Stimulated activated effector memory CD8-positive, alpha-beta T cell treated with anti-CD3 and anti-CD28 coated beads, Interleukin-12 subunit alpha, Interleukin-12 subunit beta, amount 100 ng/mL, for 72 hours (primary cell): ENCODE data around the gene PDCD4.
"Not testable (repeated sequence)": the region's sequence is repeated elsewhere in the genome, so short reads cannot be mapped to it uniquely, and the experiment has no call there.

Experiments used
- ATAC-seq: fragments of 150-1000 bp; cut with Tn5 transposase; 2 replicates; pipeline ENCODE4 v1.10.0; 2021
- DNase-seq, 2 donors: peaks; one replicate each; pipeline ENCODE4 v3.0.0; 2021 to 2022; ENCODE audit warnings: low spot score in 2 of 2
- H3K27ac Mint-ChIP-seq: one replicate; pipeline ENCODE4 v1.8.0; 2022; ENCODE audit warnings: mild to moderate bottlenecking, mixed read lengths
- H3K36me3 Mint-ChIP-seq: one replicate; pipeline ENCODE4 v1.8.0; 2022; ENCODE audit warnings: mild to moderate bottlenecking, mixed read lengths
- H3K4me1 Mint-ChIP-seq: one replicate; pipeline ENCODE4 v1.8.0; 2022; ENCODE audit warnings: mixed read lengths
- H3K4me3 Mint-ChIP-seq: one replicate; pipeline ENCODE4 v1.8.0; 2022; ENCODE audit warnings: mild to moderate bottlenecking, mixed read lengths
- H3K9me3 Mint-ChIP-seq: one replicate; pipeline ENCODE4 v1.8.0; 2022; ENCODE audit warnings: mixed read lengths

Gene PDCD4

GRCh38 chr10:110912374-110912773 lies 40.6 kb downstream of the PDCD4 start:
- no peaks in the 10 kb centered on the region for H3K9me3 Mint-ChIP-seq
- H3K4me1 Mint-ChIP-seq: peaks cover 28% of the 10 kb centered on the region
- H3K27ac Mint-ChIP-seq: no peak overlapping the region
- DNase-seq (no peak), ATAC-seq (no peak)
- no peak overlapping the region for H3K4me3 Mint-ChIP-seq
- peaks cover 38% of the 10 kb centered on the region for H3K36me3 Mint-ChIP-seq

GRCh38 chr10:110914431-110914830 lies 42.7 kb downstream of the PDCD4 start:
- H3K36me3 Mint-ChIP-seq: peaks cover 55% of the 10 kb centered on the region
- no peak overlapping the region for H3K4me3 Mint-ChIP-seq
- no peak overlapping the region for H3K27ac Mint-ChIP-seq
- no peak for ATAC-seq
- no peak for DNase-seq
- H3K4me1 Mint-ChIP-seq: peaks cover 29% of the 10 kb centered on the region
- H3K9me3 Mint-ChIP-seq: no peaks in the 10 kb centered on the region

- Mint-ChIP-seq H3K9me3 (no peaks in the 10 kb centered on the region), H3K36me3 (peaks cover 57% of the 10 kb centered on the region), H3K4me3 (no peak overlapping the region), H3K27ac (peak overlapping the region; percentile 56), H3K4me1 (peaks cover 28% of the 10 kb centered on the region)
- DNase-seq (no peak), ATAC-seq (no peak)
Measured at GRCh38 chr10:110915035-110915434, 43.3 kb downstream of the PDCD4 start.

- H3K27ac Mint-ChIP-seq: peak overlapping the region; percentile 56
- peaks cover 59% of the 10 kb centered on the region for H3K36me3 Mint-ChIP-seq
- not testable (repeated sequence) for H3K4me3 Mint-ChIP-seq, H3K9me3 Mint-ChIP-seq, ATAC-seq, DNase-seq
- H3K4me1 Mint-ChIP-seq: peaks cover 28% of the 10 kb centered on the region
Measured at GRCh38 chr10:110915600-110915999, 43.9 kb downstream of the PDCD4 start.

GRCh38 chr10:110916554-110917346 lies 45.0 kb downstream of the PDCD4 start:
- DNase-seq (no peak), ATAC-seq (no peak)
- peaks cover 52% of the 10 kb centered on the region for H3K36me3 Mint-ChIP-seq
- H3K27ac Mint-ChIP-seq: peak overlapping the region; percentile 43
- H3K4me3 Mint-ChIP-seq: peak overlapping the region; percentile 83
- no peaks in the 10 kb centered on the region for H3K9me3 Mint-ChIP-seq
- peaks cover 26% of the 10 kb centered on the region for H3K4me1 Mint-ChIP-seq

- ATAC-seq (no peak), DNase-seq (no peak)
- Mint-ChIP-seq H3K36me3 (peaks cover 43% of the 10 kb centered on the region), H3K4me1 (peaks cover 33% of the 10 kb centered on the region), H3K9me3 (no peaks in the 10 kb centered on the region), H3K4me3 (peak overlapping the region; percentile 83), H3K27ac (peak overlapping the region; percentile 100)
Measured at GRCh38 chr10:110918269-110918642, 46.5 kb downstream of the PDCD4 start.

- peaks cover 43% of the 10 kb centered on the region for H3K36me3 Mint-ChIP-seq
- peak; percentile 95 for ATAC-seq
- peak; percentile 76 to 93 for DNase-seq
- H3K4me1 Mint-ChIP-seq: peaks cover 37% of the 10 kb centered on the region
- peak within 1 kb of the TSS; percentile 83 for H3K4me3 Mint-ChIP-seq
- no peaks in the 10 kb centered on the region for H3K9me3 Mint-ChIP-seq
- peak within 1 kb of the TSS; percentile 100 for H3K27ac Mint-ChIP-seq
Measured at GRCh38 chr10:110918643-110919348, 47.1 kb downstream of the PDCD4 start, which contains the start of gene BBIP1. Gene BBIP1 (minus strand): TSS chr10:110919180. CDS start chr10:110918157, 1,023 bp downstream.

- peak within 1 kb of the TSS; percentile 100 for H3K27ac Mint-ChIP-seq
- ATAC-seq: peak; percentile 69
Measured at GRCh38 chr10:110919349-110919931, 47.7 kb downstream of the PDCD4 start, which contains the start of gene SHOC2. Gene SHOC2 (plus strand): TSS chr10:110919604. CDS start chr10:110964359, 44,755 bp downstream.

GRCh38 chr10:110919971-110920881 lies 48.5 kb downstream of the PDCD4 start:
- ATAC-seq (no peak), DNase-seq (peak; percentile 23 to 75)
- Mint-ChIP-seq H3K4me3 (peak overlapping the region; percentile 83), H3K9me3 (no peaks in the 10 kb centered on the region), H3K4me1 (peaks cover 46% of the 10 kb centered on the region), H3K27ac (peak overlapping the region; percentile 100), H3K36me3 (peaks cover 42% of the 10 kb centered on the region)

More at GRCh38 chr10:110919349-110919931, 47.7 kb downstream of the PDCD4 start, which contains the start of gene SHOC2:
- no peaks in the 10 kb centered on the region for H3K9me3 Mint-ChIP-seq
- H3K36me3 Mint-ChIP-seq: peaks cover 43% of the 10 kb centered on the region
- DNase-seq: peak; percentile 84 to 96
- H3K4me3 Mint-ChIP-seq: peak within 1 kb of the TSS; percentile 83
- peaks cover 43% of the 10 kb centered on the region for H3K4me1 Mint-ChIP-seq

GRCh38 chr10:110923856-110924493 lies 52.2 kb downstream of the PDCD4 start:
- Mint-ChIP-seq H3K9me3 (no peaks in the 10 kb centered on the region), H3K4me3 (peak overlapping the region; percentile 2), H3K27ac (peak overlapping the region; percentile 24), H3K36me3 (peaks cover 9% of the 10 kb centered on the region), H3K4me1 (peaks cover 39% of the 10 kb centered on the region)
- no peak for DNase-seq
- no peak for ATAC-seq

GRCh38 chr10:110927461-110927860 lies 55.7 kb downstream of the PDCD4 start:
- DNase-seq: no peak
- Mint-ChIP-seq H3K4me1 (peaks cover 33% of the 10 kb centered on the region), H3K36me3 (no peaks in the 10 kb centered on the region), H3K4me3 (no peak overlapping the region), H3K27ac (no peak overlapping the region), H3K9me3 (no peaks in the 10 kb centered on the region)
- ATAC-seq: no peak

- no peak for ATAC-seq
- Mint-ChIP-seq H3K27ac (no peak overlapping the region), H3K4me3 (no peak overlapping the region), H3K9me3 (no peaks in the 10 kb centered on the region), H3K36me3 (peaks cover 5% of the 10 kb centered on the region), H3K4me1 (peaks cover 6% of the 10 kb centered on the region)
- no peak for DNase-seq
Measured at GRCh38 chr10:110931769-110932381, 60.1 kb downstream of the PDCD4 start.

- Mint-ChIP-seq H3K4me1 (peaks cover 14% of the 10 kb centered on the region), H3K9me3 (no peaks in the 10 kb centered on the region), H3K27ac (no peak overlapping the region), H3K4me3 (no peak overlapping the region), H3K36me3 (peaks cover 5% of the 10 kb centered on the region)
- ATAC-seq (no peak), DNase-seq (no peak)
Measured at GRCh38 chr10:110932505-110933180, 60.9 kb downstream of the PDCD4 start.
